Karpas-422 (cell line): Measurements from ENCODE around the gene RAD51B. TPM values are rescaled to one million over a fixed set of nuclear protein-coding genes. Genes with fewer than 3 reads are reported as not detected.

Source experiments
- DNase-seq: peaks from one replicate; pipeline ENCODE4 v3.0.0-alpha.2; 2015
- H2AFZ ChIP-seq: fragments of 200-600 bp; sonication (generic); 2 replicates; pipeline ENCODE4 v1.6.1; 2014; ENCODE audit warnings: antibody characterized with exemption, low read length, mixed read lengths
- H3K27ac ChIP-seq: fragments of 200-600 bp; sonication (generic); 2 replicates; pipeline ENCODE4 v1.5.1; 2014; ENCODE audit warnings: mild to moderate bottlenecking, low read length, moderate library complexity
- H3K27me3 ChIP-seq: fragments of 200-600 bp; sonication (generic); 2 replicates; pipeline ENCODE4 v1.6.1; 2014; ENCODE audit warnings: low read length, mixed read lengths
- H3K36me3 ChIP-seq: fragments of 200-600 bp; sonication (generic); 2 replicates; pipeline ENCODE4 v1.6.1; 2014; ENCODE audit warnings: low read length, mixed read lengths; ENCODE audit not compliant: insufficient read depth
- H3K4me1 ChIP-seq: fragments of 200-600 bp; sonication (generic); 2 replicates; pipeline ENCODE4 v1.6.1; 2014; ENCODE audit warnings: mild to moderate bottlenecking, low read length, mixed read lengths
- H3K4me2 ChIP-seq: fragments of 200-600 bp; sonication (generic); 2 replicates; pipeline ENCODE4 v1.6.1; 2014; ENCODE audit warnings: low read length, low read depth, mild to moderate bottlenecking; ENCODE audit not compliant: poor library complexity, severe bottlenecking
- H3K4me3 ChIP-seq: fragments of 200-600 bp; sonication (generic); 2 replicates; pipeline ENCODE4 v1.5.1; 2014; ENCODE audit warnings: mild to moderate bottlenecking, antibody characterized with exemption, low read length, mixed read lengths
- H3K79me2 ChIP-seq: fragments of 200-600 bp; sonication (generic); 2 replicates; pipeline ENCODE4 v1.6.1; 2014; ENCODE audit warnings: mild to moderate bottlenecking, low read length, mixed read lengths
- H3K9ac ChIP-seq: fragments of 200-600 bp; sonication (generic); 2 replicates; pipeline ENCODE4 v1.6.0; 2014; ENCODE audit warnings: low read length
- H3K9me2 ChIP-seq: fragments of 200-600 bp; sonication (generic), shearing (Covaris generic); replicated peaks from 2 replicates; pipeline ENCODE4 v1.6.0; 2014; ENCODE audit warnings: mild to moderate bottlenecking, low read length, moderate library complexity; ENCODE audit not compliant: insufficient read depth
- H3K9me3 ChIP-seq: fragments of 300-700, 200-600 bp; sonication (generic); 2 replicates; pipeline ENCODE4 v1.6.1; 2014; ENCODE audit warnings: low read length, mixed read lengths
- H4K20me1 ChIP-seq: fragments of 200-600 bp; sonication (generic); 2 replicates; pipeline ENCODE4 v1.6.1; 2014; ENCODE audit warnings: mild to moderate bottlenecking, antibody characterized with exemption, low read length, low read depth; ENCODE audit not compliant: insufficient read depth
- total RNA-seq: library from RNA; depleted of rRNA; stranded (reverse); fragments of >200 nt; shearing (Covaris generic); gene quantifications from 2 replicates; pipeline ENCODE4 v1.2.3, GENCODE V29; 2014; ENCODE audit warnings: low replicate concordance

RAD51B gene
- total RNA-seq, 1 experiment from 2014 or later: 107 TPM

DNA sequence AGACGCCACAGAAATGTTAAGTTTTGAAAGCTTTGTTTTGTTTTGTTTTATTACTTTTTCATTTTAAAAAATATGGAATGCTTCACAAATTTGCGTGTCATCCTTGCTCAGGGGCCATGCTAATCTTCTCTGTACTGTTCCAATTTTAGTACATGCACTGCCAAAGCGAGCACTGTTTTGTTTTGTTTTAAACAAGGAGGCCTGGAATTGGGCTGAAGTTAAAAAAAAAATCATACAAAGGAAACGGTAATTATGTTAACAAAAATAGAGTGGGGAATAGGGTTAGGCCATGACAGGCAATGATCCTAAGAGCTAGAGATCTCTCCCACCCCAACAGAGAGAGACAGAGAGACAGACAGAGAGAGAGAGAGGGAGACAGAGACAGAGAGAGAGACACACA is 916.3 kb downstream of the RAD51B start:
- no peak overlapping the region for H3K4me3 ChIP-seq
- H3K27me3 ChIP-seq: no peaks in the 10 kb centered on the region
- no peak overlapping the region for H3K9ac ChIP-seq
- no peaks in the 10 kb centered on the region for H3K9me2 ChIP-seq
- no peak for DNase-seq
- no peaks in the 10 kb centered on the region for H3K4me1 ChIP-seq
- no peak overlapping the region for H3K27ac ChIP-seq
- no peak overlapping the region for H3K4me2 ChIP-seq
- no peaks in the 10 kb centered on the region for H3K9me3 ChIP-seq
- no peaks in the 10 kb centered on the region for H4K20me1 ChIP-seq
- no peaks in the 10 kb centered on the region for H3K79me2 ChIP-seq
- H3K36me3 ChIP-seq: no peaks in the 10 kb centered on the region
- no peak overlapping the region for H2AFZ ChIP-seq

DNA sequence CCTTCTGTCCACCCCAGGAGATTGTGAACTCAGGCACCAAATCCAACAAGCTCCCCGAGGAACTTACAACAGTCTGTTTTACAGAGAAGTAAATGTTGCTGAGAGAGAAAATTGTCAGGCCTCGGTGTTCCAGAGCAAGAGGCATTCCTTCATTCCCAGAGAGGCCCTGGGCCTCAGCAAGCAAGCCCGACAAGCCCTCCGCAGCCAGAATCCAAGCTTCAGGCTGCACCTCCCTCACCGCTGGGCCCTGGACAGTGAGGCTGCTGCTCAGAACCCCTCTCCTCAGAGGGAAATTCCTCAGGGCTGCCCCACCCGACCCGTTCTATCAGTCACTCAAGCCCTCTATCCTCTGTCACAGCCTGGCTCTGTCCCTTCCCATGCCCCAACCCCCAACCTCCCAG is 916.9 kb downstream of the RAD51B start:
- Histone ChIP-seq H3K79me2 (no peaks in the 10 kb centered on the region), H3K9me3 (no peaks in the 10 kb centered on the region), H3K36me3 (no peaks in the 10 kb centered on the region; the same call in 1 of the 2 replicates), H3K27me3 (no peaks in the 10 kb centered on the region; the same call in 1 of the 2 replicates), H2AFZ (no peak overlapping the region), H3K9me2 (no peaks in the 10 kb centered on the region), H3K9ac (no peak overlapping the region), H3K27ac (no peak overlapping the region), H3K4me3 (no peak overlapping the region), H3K4me1 (peaks cover 3% of the 10 kb centered on the region), H3K4me2 (no peak overlapping the region), H4K20me1 (no peaks in the 10 kb centered on the region)
- DNase-seq: no peak

DNA sequence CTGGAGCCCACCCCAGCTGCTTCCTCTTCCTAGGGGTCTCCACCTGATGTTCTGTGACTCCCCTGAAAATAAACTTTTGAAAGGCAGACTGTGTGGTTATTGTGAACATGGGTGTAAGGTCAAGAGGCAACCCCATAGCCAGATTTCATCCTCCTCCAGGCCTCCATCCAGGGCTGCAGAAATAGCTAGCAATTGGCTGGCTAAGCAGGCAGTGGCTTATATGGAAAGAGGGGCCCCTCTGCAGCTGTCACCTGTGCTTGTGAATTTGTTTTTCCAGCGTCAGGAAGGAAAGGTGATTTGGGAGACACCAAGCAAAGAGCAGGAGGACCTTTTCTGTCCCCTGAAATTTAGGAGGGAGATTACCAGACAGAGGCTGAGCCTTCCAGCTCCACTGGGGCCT is 917.5 kb downstream of the RAD51B start:
- Histone ChIP-seq H3K36me3 (no peaks in the 10 kb centered on the region; the same call in 1 of the 2 replicates), H3K4me2 (no peak overlapping the region), H3K9me2 (no peaks in the 10 kb centered on the region), H3K4me3 (no peak overlapping the region), H3K9ac (no peak overlapping the region), H3K27ac (no peak overlapping the region), H2AFZ (no peak overlapping the region), H3K79me2 (no peaks in the 10 kb centered on the region), H3K9me3 (no peaks in the 10 kb centered on the region), H4K20me1 (no peaks in the 10 kb centered on the region), H3K27me3 (no peaks in the 10 kb centered on the region; the same call in 1 of the 2 replicates), H3K4me1 (peaks cover 9% of the 10 kb centered on the region)
- DNase-seq: no peak

DNA sequence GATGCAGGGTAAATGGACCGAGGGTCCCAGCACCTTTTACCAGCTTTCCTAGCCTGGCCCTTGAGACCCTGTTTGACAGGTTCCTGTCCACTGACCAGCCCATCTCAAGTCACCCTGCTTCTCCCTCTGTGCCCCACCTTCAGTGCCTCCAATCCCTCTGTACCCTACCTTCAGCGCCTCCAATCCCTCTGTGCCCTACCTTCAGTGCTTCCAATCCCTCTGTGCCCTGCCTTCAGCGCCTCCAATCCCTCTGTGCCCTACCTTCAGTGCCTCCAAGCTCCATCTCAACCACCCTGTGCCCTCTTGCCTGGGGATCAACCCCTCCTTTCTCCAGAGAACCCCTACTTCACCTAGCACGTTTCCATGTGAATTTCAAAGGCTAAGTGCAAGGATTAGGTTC is 919.0 kb downstream of the RAD51B start:
- H4K20me1 ChIP-seq: no peaks in the 10 kb centered on the region
- no peak overlapping the region for H3K27ac ChIP-seq
- H3K79me2 ChIP-seq: no peaks in the 10 kb centered on the region
- no peaks in the 10 kb centered on the region; the same call in 1 of the 2 replicates for H3K27me3 ChIP-seq
- no peak overlapping the region for H3K9ac ChIP-seq
- H3K9me2 ChIP-seq: no peaks in the 10 kb centered on the region
- H3K4me3 ChIP-seq: no peak overlapping the region
- no peak overlapping the region for H2AFZ ChIP-seq
- H3K4me2 ChIP-seq: no peak overlapping the region
- H3K9me3 ChIP-seq: no peaks in the 10 kb centered on the region
- H3K4me1 ChIP-seq: peaks cover 11% of the 10 kb centered on the region
- H3K36me3 ChIP-seq: no peaks in the 10 kb centered on the region; the same call in 1 of the 2 replicates
- no peak for DNase-seq

DNA sequence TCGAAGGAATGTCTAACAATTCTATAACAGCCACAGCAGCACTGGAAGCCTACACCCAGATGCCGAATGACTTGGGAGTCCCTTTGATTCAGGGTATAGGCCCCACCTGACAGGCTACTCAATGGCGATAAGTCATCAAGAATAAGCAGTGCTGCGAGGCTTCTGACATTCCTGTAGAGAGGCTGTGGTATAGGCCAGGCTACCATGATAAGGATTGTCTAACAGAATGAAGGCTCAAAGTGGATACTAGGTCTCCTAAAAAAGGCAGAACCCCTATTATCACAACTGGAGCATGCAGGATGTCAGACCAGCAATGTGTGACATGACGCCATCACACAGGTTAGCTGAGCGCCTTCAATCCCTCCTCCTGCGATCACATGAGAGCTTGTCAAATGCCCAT is 920.1 kb downstream of the RAD51B start:
- Histone ChIP-seq H3K79me2 (no peaks in the 10 kb centered on the region), H3K9ac (no peak overlapping the region), H3K27ac (no peak overlapping the region), H3K27me3 (no peaks in the 10 kb centered on the region; the same call in 1 of the 2 replicates), H3K4me1 (peaks cover 11% of the 10 kb centered on the region), H3K4me3 (no peak overlapping the region), H4K20me1 (no peaks in the 10 kb centered on the region), H3K4me2 (no peak overlapping the region), H2AFZ (no peak overlapping the region), H3K36me3 (no peaks in the 10 kb centered on the region; the same call in 1 of the 2 replicates), H3K9me2 (no peaks in the 10 kb centered on the region), H3K9me3 (no peaks in the 10 kb centered on the region)
- DNase-seq: no peak

DNA sequence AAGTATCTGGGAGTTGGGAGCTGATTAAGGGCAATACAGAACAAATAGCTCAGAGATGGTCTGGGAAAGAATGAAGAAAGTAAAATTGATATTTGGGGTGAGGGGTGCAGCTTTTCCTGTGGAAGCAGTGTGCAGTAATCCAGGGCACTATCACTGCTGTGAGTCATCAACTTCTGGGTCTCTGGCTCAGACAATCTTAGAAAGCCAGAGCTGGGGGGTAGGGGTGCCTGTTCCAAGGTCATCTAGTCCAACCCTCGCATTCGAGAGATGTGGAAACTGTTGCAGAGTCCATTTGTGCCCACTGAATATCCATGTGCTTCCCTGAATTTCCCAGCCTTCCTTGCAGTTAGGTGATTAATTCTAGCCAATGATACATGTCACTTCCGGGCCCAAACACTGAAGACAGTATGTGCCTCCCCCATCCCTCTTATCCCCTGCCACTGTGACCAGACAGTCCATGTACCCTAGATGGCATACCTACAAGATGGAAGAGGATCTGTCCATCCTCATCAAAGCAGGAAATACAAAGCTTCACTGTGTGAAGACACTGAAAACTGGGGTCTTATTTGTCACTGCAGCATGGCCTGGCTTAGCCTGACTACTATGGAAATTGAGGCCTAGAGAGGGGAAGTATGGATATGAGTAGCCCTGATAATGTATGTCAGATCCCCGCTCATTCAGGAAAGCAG is 921.4 kb downstream of the RAD51B start:
- no peak for DNase-seq
- Histone ChIP-seq H3K27ac (no peak overlapping the region), H4K20me1 (no peaks in the 10 kb centered on the region), H3K9ac (no peak overlapping the region), H3K36me3 (no peaks in the 10 kb centered on the region; the same call in 1 of the 2 replicates), H3K4me2 (no peak overlapping the region), H3K9me3 (no peaks in the 10 kb centered on the region), H3K9me2 (no peaks in the 10 kb centered on the region), H3K79me2 (no peaks in the 10 kb centered on the region), H3K4me3 (no peak overlapping the region), H3K27me3 (no peaks in the 10 kb centered on the region; the same call in 1 of the 2 replicates), H2AFZ (no peak overlapping the region), H3K4me1 (peaks cover 11% of the 10 kb centered on the region)

DNA sequence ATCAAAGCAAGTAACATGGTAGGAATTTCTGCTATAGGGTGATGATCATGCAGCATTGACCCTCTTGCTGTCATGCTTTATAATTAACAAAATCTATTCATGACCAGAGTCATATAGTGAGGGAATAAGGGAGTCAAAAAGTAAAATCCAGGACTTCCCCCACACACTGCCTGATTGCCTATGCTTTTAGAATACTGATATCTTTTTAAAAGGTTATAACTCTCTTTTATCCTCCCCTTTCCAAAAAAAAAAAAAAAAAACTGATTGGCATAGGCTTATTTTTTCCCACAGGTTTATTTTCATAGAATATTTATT is 921.9 kb downstream of the RAD51B start:
- H3K4me1 ChIP-seq: peaks cover 11% of the 10 kb centered on the region
- H3K9me2 ChIP-seq: no peaks in the 10 kb centered on the region
- no peak overlapping the region for H3K4me2 ChIP-seq
- no peak overlapping the region for H2AFZ ChIP-seq
- no peak overlapping the region for H3K9ac ChIP-seq
- H3K4me3 ChIP-seq: no peak overlapping the region
- H3K36me3 ChIP-seq: no peaks in the 10 kb centered on the region; the same call in 1 of the 2 replicates
- H3K79me2 ChIP-seq: no peaks in the 10 kb centered on the region
- H3K27me3 ChIP-seq: no peaks in the 10 kb centered on the region; the same call in 1 of the 2 replicates
- no peaks in the 10 kb centered on the region for H3K9me3 ChIP-seq
- H3K27ac ChIP-seq: no peak overlapping the region
- no peaks in the 10 kb centered on the region for H4K20me1 ChIP-seq
- no peak for DNase-seq

DNA sequence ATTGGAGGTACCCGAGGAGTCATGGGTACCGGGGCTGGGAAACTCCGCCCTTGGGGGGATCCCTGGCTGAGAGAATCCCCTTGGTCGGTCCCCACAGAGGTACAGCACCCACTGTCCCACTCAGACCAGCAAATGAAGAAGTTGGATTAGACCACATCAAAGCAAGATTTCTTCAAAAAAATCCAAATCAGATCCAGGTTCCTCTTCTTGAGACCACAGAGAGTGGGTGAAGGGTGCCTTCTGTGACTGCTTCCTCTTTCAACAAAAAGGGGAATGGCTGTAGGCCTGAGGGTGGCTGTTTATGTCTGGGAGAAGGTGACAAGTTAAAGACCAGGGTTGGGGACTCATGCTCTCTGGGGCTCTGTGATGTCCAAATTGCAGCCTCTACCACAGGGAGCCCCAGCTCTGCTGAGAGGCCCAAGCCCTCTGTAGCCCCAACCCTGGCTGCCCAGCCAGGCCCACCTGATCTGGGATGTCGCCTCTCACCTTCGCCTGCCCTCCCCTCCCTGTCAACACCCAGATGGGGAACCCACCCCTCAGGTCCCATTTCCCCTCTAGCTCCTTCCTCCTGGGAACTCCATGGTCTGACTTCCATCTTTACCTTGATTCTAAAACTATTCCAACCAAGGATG is 922.4 kb downstream of the RAD51B start:
- H3K9me3 ChIP-seq: no peaks in the 10 kb centered on the region
- no peak overlapping the region for H3K4me3 ChIP-seq
- no peaks in the 10 kb centered on the region for H3K9me2 ChIP-seq
- H3K4me1 ChIP-seq: peaks cover 11% of the 10 kb centered on the region
- no peak overlapping the region for H3K27ac ChIP-seq
- no peaks in the 10 kb centered on the region for H4K20me1 ChIP-seq
- no peaks in the 10 kb centered on the region for H3K79me2 ChIP-seq
- no peaks in the 10 kb centered on the region; the same call in 1 of the 2 replicates for H3K27me3 ChIP-seq
- H3K9ac ChIP-seq: no peak overlapping the region
- H2AFZ ChIP-seq: no peak overlapping the region
- H3K36me3 ChIP-seq: no peaks in the 10 kb centered on the region; the same call in 1 of the 2 replicates
- no peak overlapping the region for H3K4me2 ChIP-seq
- peak; percentile 84 for DNase-seq
